Neuronal stem cell (in vitro differentiated cells): ENCODE measurements around the gene TCF19.
A peak's percentile ranks its signal among the peaks of the same experiment; 100 is the strongest.

Source experiments
- DNase-seq: peaks from one replicate; pipeline ENCODE4 v3.0.0-alpha.2; 2013; ENCODE audit warnings: low spot score
- H2AFZ ChIP-seq: one replicate; pipeline ENCODE4 v1.6.1; 2013; ENCODE audit warnings: mild to moderate bottlenecking, low read length, inconsistent platforms
- H2AK5ac ChIP-seq: 2 replicates; pipeline ENCODE4 v1.6.1; 2013; ENCODE audit warnings: low read depth, mild to moderate bottlenecking, inconsistent platforms, low read length, moderate library complexity, mixed read lengths
- H2BK120ac ChIP-seq: 2 replicates; pipeline ENCODE4 v1.6.1; 2013; ENCODE audit warnings: low read depth, mild to moderate bottlenecking, inconsistent platforms, low read length, moderate library complexity, mixed read lengths
- H2BK12ac ChIP-seq: one replicate; pipeline ENCODE4 v1.6.1; 2013; ENCODE audit warnings: low read length, inconsistent platforms
- H2BK15ac ChIP-seq: 2 replicates; pipeline ENCODE4 v1.6.1; 2013; ENCODE audit warnings: mild to moderate bottlenecking, low read length, inconsistent platforms, mixed read lengths
- H2BK5ac ChIP-seq: one replicate; pipeline ENCODE4 v1.6.1; 2013; ENCODE audit warnings: inconsistent platforms, mild to moderate bottlenecking, low read length, moderate library complexity
- H3K14ac ChIP-seq: one replicate; pipeline ENCODE4 v1.6.1; 2013; ENCODE audit warnings: low read length, inconsistent platforms
- H3K18ac ChIP-seq: 2 replicates; pipeline ENCODE4 v1.6.1; 2013; ENCODE audit warnings: low read length, inconsistent platforms
- H3K23ac ChIP-seq: 2 replicates; pipeline ENCODE4 v1.6.1; 2013; ENCODE audit warnings: low read depth, mild to moderate bottlenecking, mixed read lengths, low read length, inconsistent platforms; ENCODE audit not compliant: poor library complexity
- H3K27ac ChIP-seq: replicated peaks from 3 replicates; pipeline ENCODE4 v1.5.1; 2013; ENCODE audit warnings: low read length, inconsistent platforms
- H3K27me3 ChIP-seq, 3 experiments: 2 replicates each; pipeline ENCODE4 v1.6.1; 2013; ENCODE audit warnings: low read length in 3 of 3, mild to moderate bottlenecking in 2 of 3, inconsistent platforms in 1 of 3, low read depth in 1 of 3, mixed read lengths in 1 of 3, moderate library complexity in 1 of 3; ENCODE audit not compliant: control insufficient read depth in 3 of 3, insufficient read depth in 3 of 3
- H3K36me3 ChIP-seq, 2 donors: replicated peaks in 1 of 2; 2 replicates each; pipeline ENCODE4 v1.6.1; 2013; ENCODE audit warnings: low read length in 2 of 2; ENCODE audit not compliant: control insufficient read depth in 2 of 2, insufficient read depth in 2 of 2
- H3K4ac ChIP-seq: 2 replicates; pipeline ENCODE4 v1.6.1; 2013; ENCODE audit warnings: inconsistent platforms, mild to moderate bottlenecking, low read length, moderate library complexity
- H3K4me1 ChIP-seq, 2 donors: 1 replicate in 1 of 2; 2 replicates in 1 of 2; pipeline ENCODE4 v1.6.1; 2013; ENCODE audit warnings: low read length in 2 of 2, low read depth in 1 of 2; ENCODE audit not compliant: control insufficient read depth in 2 of 2, insufficient read depth in 1 of 2
- H3K4me2 ChIP-seq: one replicate; pipeline ENCODE4 v1.6.1; 2013; ENCODE audit warnings: mild to moderate bottlenecking, low read length, inconsistent platforms; ENCODE audit not compliant: insufficient read depth, poor library complexity, severe bottlenecking
- H3K4me3 ChIP-seq, 2 donors: 2 replicates each; pipeline ENCODE4 v1.5.1; 2013; ENCODE audit warnings: low read length in 2 of 2, mild to moderate bottlenecking in 2 of 2, inconsistent platforms in 1 of 2, moderate library complexity in 1 of 2
- H3K79me1 ChIP-seq: one replicate; pipeline ENCODE4 v1.6.1; 2013; ENCODE audit warnings: low read depth, mild to moderate bottlenecking, inconsistent platforms, low read length, moderate library complexity
- H3K9ac ChIP-seq: one replicate; pipeline ENCODE4 v1.6.1; 2013; ENCODE audit warnings: mild to moderate bottlenecking, low read depth, low read length, inconsistent platforms; ENCODE audit not compliant: poor library complexity
- H3K9me3 ChIP-seq, 2 donors: replicated peaks in 1 of 2; 2 replicates each; pipeline versions ENCODE3 to v1.6.1; 2013; ENCODE audit warnings: low read length in 2 of 2, mild to moderate bottlenecking in 2 of 2, inconsistent platforms in 1 of 2, low read depth in 1 of 2, mixed read lengths in 1 of 2, moderate library complexity in 1 of 2; ENCODE audit not compliant: control insufficient read depth in 2 of 2, insufficient read depth in 1 of 2
- H4K8ac ChIP-seq: one replicate; pipeline ENCODE4 v1.6.1; 2013; ENCODE audit warnings: low read depth, mild to moderate bottlenecking, inconsistent platforms, low read length, moderate library complexity
- H4K91ac ChIP-seq: one replicate; pipeline ENCODE4 v1.6.1; 2013; ENCODE audit warnings: low read length, low read depth, mild to moderate bottlenecking, inconsistent platforms; ENCODE audit not compliant: poor library complexity
- WGBS, 2 donors: extraction: QIAGEN DNeasy Blood & Tissue Kit; methylation state at CpG; one replicate each; pipeline ENCODE4 v1.1.7; 2013; ENCODE audit warnings: missing lambda C conversion rate in 2 of 2, mixed read lengths in 1 of 2; ENCODE audit not compliant: insufficient read length in 2 of 2, insufficient replicate concordance in 1 of 2; ENCODE audit errors: extremely low coverage in 2 of 2; 5-methylcytosine and 5-hydroxymethylcytosine counted together

TCF19 gene

GRCh38 chr6:31149827-31150447, 8.5 kb upstream of the TCF19 start:
- peak overlapping the region; percentile 8 for H3K23ac ChIP-seq
- WGBS, 2 donors: no CpG with 5 or more reads among the region's 6 CpGs
- H3K27me3 ChIP-seq: no peaks in the 10 kb centered on the region
- no peaks in the 10 kb centered on the region for H3K4me1 ChIP-seq
- no peak overlapping the region for H4K91ac ChIP-seq
- no peak overlapping the region for H3K27ac ChIP-seq
- H3K4me3 ChIP-seq: no peak overlapping the region
- H3K4me2 ChIP-seq: no peak overlapping the region
- no peak overlapping the region for H2BK15ac ChIP-seq
- no peak overlapping the region for H4K8ac ChIP-seq
- H2BK5ac ChIP-seq: no peak overlapping the region
- H2BK12ac ChIP-seq: no peak overlapping the region
- no peak overlapping the region for H3K14ac ChIP-seq
- no peak overlapping the region for H3K18ac ChIP-seq
- H3K9me3 ChIP-seq: no peaks in the 10 kb centered on the region
- DNase-seq: no peak
- H3K9ac ChIP-seq: peak overlapping the region; percentile 30
- no peak overlapping the region for H2BK120ac ChIP-seq
- H3K36me3 ChIP-seq: peaks cover 31 to 60% of the 10 kb centered on the region in 2 donors
- peaks cover 2% of the 10 kb centered on the region for H3K79me1 ChIP-seq
- H3K4ac ChIP-seq: no peak overlapping the region
- no peak overlapping the region for H2AK5ac ChIP-seq
- H2AFZ ChIP-seq: no peak overlapping the region

GRCh38 chr6:31152781-31153180, 5.6 kb upstream of the TCF19 start:
- Histone ChIP-seq H3K79me1 (peaks cover 2% of the 10 kb centered on the region), H2BK15ac (no peak overlapping the region), H3K18ac (no peak overlapping the region), H2AFZ (no peak overlapping the region), H4K91ac (no peak overlapping the region), H2BK5ac (no peak overlapping the region), H2BK12ac (no peak overlapping the region), H3K36me3 (peaks cover 33 to 59% of the 10 kb centered on the region in 2 donors), H3K9ac (no peak overlapping the region), H3K27me3 (no peaks in the 10 kb centered on the region), H2BK120ac (no peak overlapping the region), H3K4me1 (peaks cover 5% of the 10 kb centered on the region in 2 donors), H3K4me3 (no peak overlapping the region), H4K8ac (no peak overlapping the region), H3K14ac (no peak overlapping the region), H3K23ac (no peak overlapping the region), H3K4me2 (no peak overlapping the region), H2AK5ac (no peak overlapping the region), H3K9me3 (no peaks in the 10 kb centered on the region), H3K27ac (no peak overlapping the region), H3K4ac (no peak overlapping the region)
- DNase-seq: no peak
- no CpG with 5 or more reads among the region's 7 CpGs for WGBS, 2 donors

GRCh38 chr6:31154436-31154835, 4.0 kb upstream of the TCF19 start:
- H2AFZ ChIP-seq: no peak overlapping the region
- no peak overlapping the region for H3K4me3 ChIP-seq
- no peaks in the 10 kb centered on the region for H3K27me3 ChIP-seq
- H3K27ac ChIP-seq: no peak overlapping the region
- H3K23ac ChIP-seq: no peak overlapping the region
- no peak overlapping the region for H3K18ac ChIP-seq
- WGBS, 2 donors: no CpG with 5 or more reads among the region's 15 CpGs
- no peak overlapping the region for H2BK12ac ChIP-seq
- no peak overlapping the region for H4K8ac ChIP-seq
- no peak overlapping the region for H2BK120ac ChIP-seq
- DNase-seq: no peak
- H2AK5ac ChIP-seq: no peak overlapping the region
- peaks cover 29 to 47% of the 10 kb centered on the region in 2 donors for H3K36me3 ChIP-seq
- no peak overlapping the region for H4K91ac ChIP-seq
- no peaks in the 10 kb centered on the region for H3K9me3 ChIP-seq
- peaks cover 2% of the 10 kb centered on the region for H3K79me1 ChIP-seq
- no peak overlapping the region for H3K14ac ChIP-seq
- H3K4me1 ChIP-seq: peaks cover 8 to 11% of the 10 kb centered on the region in 2 donors
- H3K4me2 ChIP-seq: no peak overlapping the region
- no peak overlapping the region for H3K9ac ChIP-seq
- no peak overlapping the region for H2BK15ac ChIP-seq
- H3K4ac ChIP-seq: no peak overlapping the region
- H2BK5ac ChIP-seq: no peak overlapping the region

- Histone ChIP-seq H3K4me3 (no peak overlapping the region), H3K23ac (no peak overlapping the region)
Measured at GRCh38 chr6:31156641-31157040, 1.7 kb upstream of the TCF19 start.

More at GRCh38 chr6:31156641-31157040, 1.7 kb upstream of the TCF19 start:
- H2BK5ac ChIP-seq: no peak overlapping the region
- no peak overlapping the region for H2AFZ ChIP-seq
- no peak overlapping the region for H3K14ac ChIP-seq
- H3K36me3 ChIP-seq: peaks cover 14 to 38% of the 10 kb centered on the region in 2 donors
- no peak overlapping the region for H4K91ac ChIP-seq
- no peak overlapping the region for H2AK5ac ChIP-seq
- DNase-seq: no peak
- H3K4me1 ChIP-seq: peaks cover 10 to 14% of the 10 kb centered on the region in 2 donors
- no peak overlapping the region for H2BK120ac ChIP-seq
- no peak overlapping the region for H3K4me2 ChIP-seq
- H3K27ac ChIP-seq: no peak overlapping the region
- H2BK12ac ChIP-seq: no peak overlapping the region
- H3K9me3 ChIP-seq: no peaks in the 10 kb centered on the region
- H3K18ac ChIP-seq: no peak overlapping the region
- H3K9ac ChIP-seq: no peak overlapping the region
- no peak overlapping the region for H4K8ac ChIP-seq
- WGBS, 2 donors: no CpG with 5 or more reads among the region's 7 CpGs
- H3K4ac ChIP-seq: no peak overlapping the region
- peaks cover 2% of the 10 kb centered on the region for H3K79me1 ChIP-seq
- H2BK15ac ChIP-seq: no peak overlapping the region
- H3K27me3 ChIP-seq: no peaks in the 10 kb centered on the region
